ENCODE results near the gene PLS1. TPM values are rescaled to one million over a fixed set of nuclear protein-coding genes. Genes with fewer than 3 reads are reported as not detected.
"Not testable (repeated sequence)": the region's sequence is repeated elsewhere in the genome, so short reads cannot be mapped to it uniquely, and the experiment has no call there.

PLS1 gene
- total RNA-seq, 1 experiment from 2014 or later = 6.4 TPM

- H3K36me3 ChIP-seq (ENCODE audit: insufficient read depth, low read length, poor library complexity, severe bottlenecking) = no peaks in the 10 kb centered on the region
- H3K4me3 ChIP-seq (ENCODE audit: low read depth, low read length, poor library complexity, severe bottlenecking) = no peak overlapping the region
- DNase-seq (ENCODE audit: low spot score) = no peak
- BruUV-seq (replicated peaks) = no TSS peak
- intact Hi-C loops (cut with micrococcal nuclease; ENCODE audit: unreplicated experiment) = no loop called here
- CTCF ChIA-PET = no interaction called here
- no peaks in the 10 kb centered on the region for H3K4me1 ChIP-seq (ENCODE audit: insufficient read depth, low read length, poor library complexity, severe bottlenecking)
- TF ChIP-seq CTCF (conservative IDR thresholded peaks at IDR 0.05; ENCODE audit: low read depth, low read length) (no peak), EZH2 (IDR thresholded peaks at IDR 0.05; ENCODE audit: borderline replicate concordance, low read depth, low read length, poor library complexity, severe bottlenecking) (no peak)
- no peaks in the 10 kb centered on the region for H3K9me3 ChIP-seq (ENCODE audit: low read depth, low read length, poor library complexity, severe bottlenecking)
- no peaks in the 10 kb centered on the region for H3K27me3 ChIP-seq (replicated peaks; ENCODE audit: insufficient read depth, low read depth, low read length, poor library complexity)
- POLR2A ChIA-PET (ENCODE audit: low non-redundant PET) = no interaction called here
- H3K27ac ChIP-seq (ENCODE audit: low read depth, low read length, poor library complexity, severe bottlenecking) = no peak overlapping the region
Measured at GRCh38 chr3:142709207-142709606, 113.0 kb downstream of the PLS1 start.

- H3K9me3 ChIP-seq (ENCODE audit: low read depth, low read length, poor library complexity, severe bottlenecking); H3K27me3 ChIP-seq (replicated peaks; ENCODE audit: insufficient read depth, low read depth, low read length, poor library complexity); DNase-seq (ENCODE audit: low spot score); BruUV-seq (replicated peaks); intact Hi-C loops (cut with micrococcal nuclease; ENCODE audit: unreplicated experiment); H3K27ac ChIP-seq (ENCODE audit: low read depth, low read length, poor library complexity, severe bottlenecking); POLR2A ChIA-PET (ENCODE audit: low non-redundant PET); CTCF ChIA-PET; H3K36me3 ChIP-seq (ENCODE audit: insufficient read depth, low read length, poor library complexity, severe bottlenecking); H3K4me3 ChIP-seq (ENCODE audit: low read depth, low read length, poor library complexity, severe bottlenecking); H3K4me1 ChIP-seq (ENCODE audit: insufficient read depth, low read length, poor library complexity, severe bottlenecking): not testable (repeated sequence)
Measured at GRCh38 chr3:142714882-142715281, 118.7 kb downstream of the PLS1 start.

GRCh38 chr3:142716102-142716501, 119.9 kb downstream of the PLS1 start:
- ChIA-PET POLR2A (ENCODE audit: low non-redundant PET) (no interaction called here), CTCF (no interaction called here)
- no peak for DNase-seq (ENCODE audit: low spot score)
- TF ChIP-seq CTCF (conservative IDR thresholded peaks at IDR 0.05; ENCODE audit: low read depth, low read length) = no peak
- TF ChIP-seq EZH2 (IDR thresholded peaks at IDR 0.05; ENCODE audit: borderline replicate concordance, low read depth, low read length, poor library complexity, severe bottlenecking) = no peak
- Histone ChIP-seq H3K36me3 (ENCODE audit: insufficient read depth, low read length, poor library complexity, severe bottlenecking) (no peaks in the 10 kb centered on the region), H3K27ac (ENCODE audit: low read depth, low read length, poor library complexity, severe bottlenecking) (no peak overlapping the region), H3K4me1 (ENCODE audit: insufficient read depth, low read length, poor library complexity, severe bottlenecking) (no peaks in the 10 kb centered on the region), H3K27me3 (replicated peaks; ENCODE audit: insufficient read depth, low read depth, low read length, poor library complexity) (no peaks in the 10 kb centered on the region), H3K9me3 (ENCODE audit: low read depth, low read length, poor library complexity, severe bottlenecking) (no peaks in the 10 kb centered on the region), H3K4me3 (ENCODE audit: low read depth, low read length, poor library complexity, severe bottlenecking) (no peak overlapping the region)
- intact Hi-C loops (cut with micrococcal nuclease; ENCODE audit: unreplicated experiment) = no loop called here
- BruUV-seq (replicated peaks) = no TSS peak

GRCh38 chr3:142723665-142723967, 127.4 kb downstream of the PLS1 start:
- H3K27me3 ChIP-seq (replicated peaks; ENCODE audit: insufficient read depth, low read depth, low read length, poor library complexity) = peaks cover 39% of the 10 kb centered on the region
- intact Hi-C loops (cut with micrococcal nuclease; ENCODE audit: unreplicated experiment) = no loop called here
- TF ChIP-seq CTCF (conservative IDR thresholded peaks at IDR 0.05; ENCODE audit: low read depth, low read length) = no peak
- TF ChIP-seq EZH2 (IDR thresholded peaks at IDR 0.05; ENCODE audit: borderline replicate concordance, low read depth, low read length, poor library complexity, severe bottlenecking) = no peak
- H3K36me3 ChIP-seq (ENCODE audit: insufficient read depth, low read length, poor library complexity, severe bottlenecking) = no peaks in the 10 kb centered on the region
- no TSS peak for BruUV-seq (replicated peaks)
- H3K4me3 ChIP-seq (ENCODE audit: low read depth, low read length, poor library complexity, severe bottlenecking) = peak overlapping the region; percentile 58
- DNase-seq (ENCODE audit: low spot score) = no peak
- no peak overlapping the region for H3K27ac ChIP-seq (ENCODE audit: low read depth, low read length, poor library complexity, severe bottlenecking)
- no peaks in the 10 kb centered on the region for H3K9me3 ChIP-seq (ENCODE audit: low read depth, low read length, poor library complexity, severe bottlenecking)
- CTCF ChIA-PET = no interaction called here
- H3K4me1 ChIP-seq (ENCODE audit: insufficient read depth, low read length, poor library complexity, severe bottlenecking) = peaks cover 7% of the 10 kb centered on the region
- POLR2A ChIA-PET (ENCODE audit: low non-redundant PET) = interaction anchor here (0.6 kb wide), 1 partner anchor 689 kb away, joined by 3 read pairs; no protein-coding TSS in a partner anchor

Measured in A673 (cell line).